Calu3 (cell line): Measurements from ENCODE around the gene PRMT1. TPM values are rescaled to one million over a fixed set of nuclear protein-coding genes. Genes with fewer than 3 reads are reported as not detected.

Source experiments
- BruUV-seq: library from RNA; stranded (reverse); fragments of 400-500 nt; replicated peaks from 2 replicates; lab custom pipeline; 2021; lab: Mats Ljungman, UMichigan
- CTCF ChIA-PET: fragments of 300-600 bp; sonication (Branson Sonifier 250); formaldehyde crosslinking; loops from one replicate; lab custom pipeline; 2022; ENCODE audit warnings: antibody characterized with exemption; lab: Charles Lee
- DNase-seq: peaks from one replicate; pipeline ENCODE4 v3.0.0; 2022
- H3K27ac Mint-ChIP-seq: one replicate; pipeline ENCODE4 v1.8.0; 2022; ENCODE audit warnings: mixed read lengths; ENCODE audit not compliant: unreplicated experiment
- H3K27me3 Mint-ChIP-seq: one replicate; pipeline ENCODE4 v1.8.0; 2022; ENCODE audit warnings: mixed read lengths; ENCODE audit not compliant: unreplicated experiment
- H3K36me3 Mint-ChIP-seq: one replicate; pipeline ENCODE4 v1.8.0; 2022; ENCODE audit warnings: mild to moderate bottlenecking, moderate library complexity, mixed read lengths; ENCODE audit not compliant: insufficient read depth, unreplicated experiment
- H3K4me1 Mint-ChIP-seq: one replicate; pipeline ENCODE4 v1.8.0; 2022; ENCODE audit warnings: mild to moderate bottlenecking, low read depth, mixed read lengths; ENCODE audit not compliant: unreplicated experiment
- H3K4me3 Mint-ChIP-seq: one replicate; pipeline ENCODE4 v1.8.0; 2022; ENCODE audit warnings: mild to moderate bottlenecking, low read depth, moderate library complexity, mixed read lengths; ENCODE audit not compliant: unreplicated experiment
- H3K9me3 Mint-ChIP-seq: one replicate; pipeline ENCODE4 v1.8.0; 2022; ENCODE audit warnings: low read depth, mixed read lengths; ENCODE audit not compliant: unreplicated experiment
- intact Hi-C: fragments of 100-400 bp; cut with micrococcal nuclease; formaldehyde crosslinking; loops from one replicate; pipeline ENCODE4 v1.10.0; 2022; ENCODE audit not compliant: unreplicated experiment
- total RNA-seq: library from RNA; stranded (reverse); gene quantifications from 2 replicates; pipeline ENCODE4 v1.2.3, GENCODE V29; 2022
- TF ChIP-seq, protein P1 (sequence below): fragments of 200-600 bp; IDR thresholded peaks from one replicate; pipeline ENCODE4 v1.8.0; 2022; ENCODE audit warnings: antibody characterized with exemption; ENCODE audit not compliant: unreplicated experiment

PRMT1 gene
- total RNA-seq, 1 experiment from 2014 or later, result 369 TPM

- CTCF ChIA-PET, result interaction anchor here (0.6 kb wide), 1 partner anchor 142 kb away, joined by 3 read pairs; no protein-coding TSS in a partner anchor
- intact Hi-C loops, result no loop called here
- BruUV-seq, result no TSS peak
- Mint-ChIP-seq H3K4me1 (peaks cover 8% of the 10 kb centered on the region), H3K27me3 (peaks cover 24% of the 10 kb centered on the region), H3K4me3 (no peak overlapping the region), H3K36me3 (no peaks in the 10 kb centered on the region), H3K9me3 (peaks cover 3% of the 10 kb centered on the region), H3K27ac (no peak overlapping the region)
- DNase-seq, result peak; percentile 43
- TF ChIP-seq, protein P1, sequence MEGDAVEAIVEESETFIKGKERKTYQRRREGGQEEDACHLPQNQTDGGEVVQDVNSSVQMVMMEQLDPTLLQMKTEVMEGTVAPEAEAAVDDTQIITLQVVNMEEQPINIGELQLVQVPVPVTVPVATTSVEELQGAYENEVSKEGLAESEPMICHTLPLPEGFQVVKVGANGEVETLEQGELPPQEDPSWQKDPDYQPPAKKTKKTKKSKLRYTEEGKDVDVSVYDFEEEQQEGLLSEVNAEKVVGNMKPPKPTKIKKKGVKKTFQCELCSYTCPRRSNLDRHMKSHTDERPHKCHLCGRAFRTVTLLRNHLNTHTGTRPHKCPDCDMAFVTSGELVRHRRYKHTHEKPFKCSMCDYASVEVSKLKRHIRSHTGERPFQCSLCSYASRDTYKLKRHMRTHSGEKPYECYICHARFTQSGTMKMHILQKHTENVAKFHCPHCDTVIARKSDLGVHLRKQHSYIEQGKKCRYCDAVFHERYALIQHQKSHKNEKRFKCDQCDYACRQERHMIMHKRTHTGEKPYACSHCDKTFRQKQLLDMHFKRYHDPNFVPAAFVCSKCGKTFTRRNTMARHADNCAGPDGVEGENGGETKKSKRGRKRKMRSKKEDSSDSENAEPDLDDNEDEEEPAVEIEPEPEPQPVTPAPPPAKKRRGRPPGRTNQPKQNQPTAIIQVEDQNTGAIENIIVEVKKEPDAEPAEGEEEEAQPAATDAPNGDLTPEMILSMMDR, result no peak
Measured at GRCh38 chr19:49712397-49712859, 35.4 kb downstream of the PRMT1 start.

GRCh38 chr19:49713236-49713845, 36.3 kb downstream of the PRMT1 start:
- CTCF ChIA-PET, result interaction anchor here (0.5 to 0.6 kb wide), 3 partner anchors 51 to 1091 kb away, joined by 3 to 7 read pairs (median 3); no protein-coding TSS in a partner anchor
- intact Hi-C loops, result no loop called here
- no peak overlapping the region for H3K27ac Mint-ChIP-seq

DNA sequence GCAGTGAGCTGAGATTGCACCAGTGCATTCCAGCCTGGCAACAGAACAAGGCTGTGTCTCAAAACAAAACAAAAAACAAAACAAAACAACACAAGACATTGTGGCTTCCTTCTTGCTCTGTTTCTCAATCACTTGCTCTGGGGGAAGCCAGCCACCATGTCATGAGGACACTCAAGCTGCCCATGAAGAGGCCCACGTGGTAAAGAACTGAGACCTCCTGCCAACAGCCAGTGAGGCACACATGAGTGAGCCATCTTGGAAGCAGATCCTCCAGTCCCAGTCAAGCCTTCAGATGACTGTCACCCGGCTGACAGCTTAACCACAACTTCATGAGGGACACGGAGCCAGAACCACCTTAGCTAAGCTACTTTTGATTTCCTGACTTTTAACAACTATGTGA, 39.1 kb downstream of the PRMT1 start:
- TF ChIP-seq, protein P1, result no peak
- no peaks in the 10 kb centered on the region for H3K9me3 Mint-ChIP-seq
- DNase-seq, result no peak
- H3K27ac Mint-ChIP-seq, result no peak overlapping the region
- peaks cover 8% of the 10 kb centered on the region for H3K4me1 Mint-ChIP-seq
- no peak overlapping the region for H3K4me3 Mint-ChIP-seq
- no peaks in the 10 kb centered on the region for H3K27me3 Mint-ChIP-seq
- CTCF ChIA-PET, result no interaction called here
- BruUV-seq, result no TSS peak
- intact Hi-C loops, result no loop called here
- no peaks in the 10 kb centered on the region for H3K36me3 Mint-ChIP-seq

More at GRCh38 chr19:49713236-49713845, 36.3 kb downstream of the PRMT1 start:
- Mint-ChIP-seq H3K36me3 (no peaks in the 10 kb centered on the region), H3K4me1 (peaks cover 8% of the 10 kb centered on the region), H3K4me3 (no peak overlapping the region), H3K9me3 (peaks cover 3% of the 10 kb centered on the region), H3K27me3 (peaks cover 24% of the 10 kb centered on the region)
- no peak for DNase-seq
- BruUV-seq, result no TSS peak
- TF ChIP-seq, protein P1, result no peak

- H3K4me1 Mint-ChIP-seq, result peaks cover 4% of the 10 kb centered on the region
Measured at GRCh38 chr19:49718511-49718910, 41.4 kb downstream of the PRMT1 start.

More at GRCh38 chr19:49718511-49718910, 41.4 kb downstream of the PRMT1 start:
- TF ChIP-seq, protein P1, result no peak
- Mint-ChIP-seq H3K27me3 (peaks cover 8% of the 10 kb centered on the region), H3K36me3 (no peaks in the 10 kb centered on the region), H3K27ac (no peak overlapping the region), H3K4me3 (no peak overlapping the region), H3K9me3 (no peaks in the 10 kb centered on the region)
- DNase-seq, result no peak
- CTCF ChIA-PET, result no interaction called here
- intact Hi-C loops, result no loop called here
- BruUV-seq, result no TSS peak
